ENCODE data around the gene GRHPR.
"Not testable (repeated sequence)": the region's sequence is repeated elsewhere in the genome, so short reads cannot be mapped to it uniquely, and the experiment has no call there.

Gene GRHPR

DNA sequence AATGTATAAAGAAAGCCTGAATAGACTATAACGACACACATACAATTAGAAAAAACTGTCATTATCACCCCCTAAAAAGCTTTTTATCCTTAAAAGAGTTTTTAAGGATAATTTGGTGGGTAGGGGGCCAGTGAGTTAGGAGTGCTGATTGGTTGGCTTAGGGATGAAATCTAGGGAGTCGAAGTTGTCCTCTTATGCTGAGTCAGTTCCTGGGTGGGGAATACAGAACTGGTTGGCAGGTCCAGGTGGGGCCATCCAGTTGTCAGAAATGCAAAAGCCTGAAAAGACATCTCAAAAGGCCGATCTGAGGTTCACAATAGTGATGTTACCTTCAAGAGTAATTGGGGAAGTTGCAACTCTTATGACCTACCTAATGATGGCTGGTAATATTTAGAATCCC lies 29.1 kb downstream of the GRHPR start:
- DNase-seq, result no peak

DNA sequence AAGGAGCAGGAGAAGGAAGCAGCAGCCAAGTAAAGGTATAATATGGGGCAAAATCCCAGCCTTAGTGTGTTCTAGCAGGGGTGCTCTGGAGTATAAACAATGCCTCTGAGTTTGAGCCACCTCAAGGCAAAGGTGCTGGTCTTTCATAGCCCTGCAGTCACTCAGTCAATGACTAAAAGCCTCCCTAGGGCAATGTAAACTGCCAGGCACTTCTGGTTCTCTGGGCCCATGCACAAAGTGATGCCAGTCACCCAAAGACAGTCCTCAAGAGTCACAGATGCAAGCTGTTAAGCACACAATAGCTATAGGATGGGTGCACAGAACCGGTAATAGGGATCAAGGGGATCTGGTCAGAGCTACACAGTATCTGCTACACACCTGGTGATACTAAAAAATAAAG lies 30.1 kb downstream of the GRHPR start:
- no peak for DNase-seq

- DNase-seq, result no peak
Observed at GRCh38 chr9:37453827-37454226, 31.3 kb downstream of the GRHPR start.

DNA sequence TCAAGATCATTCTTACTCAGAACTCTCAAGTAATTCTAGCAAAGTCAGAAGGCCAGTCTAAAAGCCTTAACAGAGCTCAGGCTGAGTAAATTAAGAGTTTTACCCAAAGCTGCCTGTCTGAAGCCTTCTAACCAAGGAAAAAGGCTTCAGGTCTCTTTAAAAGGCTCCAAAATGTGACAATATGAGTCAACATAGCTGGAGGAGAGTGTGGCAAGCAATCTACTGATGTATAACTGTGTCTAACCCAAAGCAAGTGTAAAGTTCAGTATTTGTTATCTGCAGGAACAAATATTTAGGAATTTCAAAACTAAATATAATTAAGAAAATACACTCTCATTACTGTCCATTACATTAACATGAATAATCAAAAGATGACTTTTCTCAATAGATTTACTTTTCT lies 31.7 kb downstream of the GRHPR start:
- DNase-seq, result no peak

GRCh38 chr9:37455884-37456647 lies 33.6 kb downstream of the GRHPR start:
- DNase-seq, result no peak

- no peak for DNase-seq
Observed at GRCh38 chr9:37456817-37457216, 34.3 kb downstream of the GRHPR start.

DNA sequence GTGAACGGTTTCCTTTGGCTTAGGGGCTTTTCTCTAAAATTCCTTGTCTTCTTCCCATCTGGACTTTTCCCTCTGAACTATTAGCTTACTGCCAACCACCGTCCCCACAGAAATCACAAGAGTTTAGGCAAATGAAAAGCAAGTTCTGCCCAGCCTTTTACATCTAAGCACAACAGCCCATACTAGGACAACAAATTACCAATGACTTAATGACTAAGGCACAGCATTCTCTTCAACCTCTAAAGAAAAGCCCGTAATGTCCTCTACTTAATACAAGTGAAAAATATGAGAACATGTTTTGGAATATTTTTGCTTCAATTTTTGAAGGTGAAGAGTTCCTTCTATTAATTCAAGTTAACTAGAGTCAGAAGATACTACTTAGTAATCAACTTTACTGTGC lies 41.5 kb downstream of the GRHPR start:
- DNase-seq, result no peak

DNA sequence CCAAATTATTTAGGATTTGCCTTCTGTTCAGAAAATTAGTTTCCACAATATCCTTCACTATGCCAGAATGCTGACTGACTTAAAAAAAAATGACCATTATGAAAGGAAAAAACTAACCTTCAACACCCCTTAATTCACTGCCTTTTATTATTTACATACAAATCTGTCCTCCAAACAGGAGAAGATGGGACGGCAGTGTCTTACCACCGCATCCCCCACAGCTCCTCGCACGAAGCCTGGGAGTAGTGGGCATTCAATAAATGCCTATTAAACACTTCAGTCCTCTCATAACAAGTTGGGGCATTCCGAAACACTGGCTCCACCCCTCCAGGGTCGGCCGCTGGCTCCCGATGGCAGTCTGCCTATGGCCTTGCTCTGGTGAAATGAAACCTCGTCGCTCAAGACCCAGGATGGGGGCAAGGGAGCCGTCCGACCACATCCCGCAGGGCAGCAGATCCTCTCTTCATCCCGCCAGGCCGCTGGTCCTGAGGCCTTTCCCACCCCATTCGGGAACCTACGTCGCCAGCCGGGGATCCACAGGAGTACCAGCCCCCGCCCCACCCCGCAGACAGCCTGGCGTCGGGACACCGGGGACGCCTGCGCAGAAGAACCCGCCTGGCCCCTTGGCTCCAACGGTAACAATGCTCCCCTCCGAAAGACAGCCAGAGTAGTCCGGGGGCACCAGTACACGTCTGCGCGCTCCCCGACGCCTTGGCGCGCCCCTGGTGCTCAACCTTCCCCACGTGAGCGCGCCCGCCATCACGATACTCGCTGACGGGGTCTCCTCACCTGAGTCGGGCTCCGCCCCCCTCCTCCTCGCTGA lies 42.1 kb downstream of the GRHPR start:
- DNase-seq, result peak; percentile 54

GRCh38 chr9:37465249-37466036 lies 42.9 kb downstream of the GRHPR start, which contains the start of gene ZBTB5:
ZBTB5 (minus strand) TSS chr9:37465450; CDS start chr9:37442551, 22,899 bp downstream.
- peak; percentile 99 for DNase-seq

- DNase-seq, result peak; percentile 39
Observed at GRCh38 chr9:37466037-37466709, 43.7 kb downstream of the GRHPR start.

DNA sequence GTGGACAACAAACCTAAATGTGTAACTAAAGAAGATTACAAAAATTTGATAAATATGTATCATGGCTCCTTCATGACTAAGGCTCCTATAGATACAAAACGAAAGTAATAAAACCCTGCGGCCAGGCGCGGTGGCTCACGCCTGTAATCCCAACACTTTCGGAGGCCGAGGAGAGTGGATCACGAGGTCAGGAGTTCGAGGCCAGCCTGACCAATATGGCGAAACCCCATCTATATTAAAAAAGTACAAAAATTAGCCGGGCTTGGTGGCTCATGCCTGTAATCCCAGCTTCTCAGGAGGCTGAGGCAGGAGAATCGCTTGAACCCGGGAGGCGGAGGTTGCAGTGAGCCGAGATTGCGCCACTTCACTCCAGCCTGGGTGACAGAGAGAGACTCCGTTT lies 45.0 kb downstream of the GRHPR start:
- DNase-seq, result not testable (repeated sequence)

GRCh38 chr9:37468620-37469019 lies 46.1 kb downstream of the GRHPR start:
- no peak for DNase-seq

GRCh38 chr9:37471942-37472684 lies 49.6 kb downstream of the GRHPR start:
- peak; percentile 63 for DNase-seq

GRCh38 chr9:37473982-37474381 lies 51.5 kb downstream of the GRHPR start:
- not testable (repeated sequence) for DNase-seq

DNA sequence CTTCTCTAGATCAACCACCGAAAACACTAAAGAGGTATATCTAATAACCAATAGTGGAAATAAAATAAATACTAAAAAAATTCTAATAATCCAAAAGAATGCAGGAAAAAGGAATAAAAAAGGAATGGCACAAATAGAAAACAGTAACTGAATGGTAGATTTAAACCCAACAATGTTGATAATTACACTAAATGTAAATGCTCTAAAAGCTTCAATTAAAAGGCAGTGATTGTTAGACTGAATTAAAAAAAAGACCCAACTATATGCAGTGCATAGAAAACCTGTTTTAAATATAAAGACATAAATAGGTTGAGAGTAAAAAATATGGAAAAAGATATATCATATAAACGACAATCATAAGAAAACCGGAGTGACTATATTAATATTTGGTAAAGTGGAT lies 51.9 kb downstream of the GRHPR start:
- DNase-seq, result no peak

DNA sequence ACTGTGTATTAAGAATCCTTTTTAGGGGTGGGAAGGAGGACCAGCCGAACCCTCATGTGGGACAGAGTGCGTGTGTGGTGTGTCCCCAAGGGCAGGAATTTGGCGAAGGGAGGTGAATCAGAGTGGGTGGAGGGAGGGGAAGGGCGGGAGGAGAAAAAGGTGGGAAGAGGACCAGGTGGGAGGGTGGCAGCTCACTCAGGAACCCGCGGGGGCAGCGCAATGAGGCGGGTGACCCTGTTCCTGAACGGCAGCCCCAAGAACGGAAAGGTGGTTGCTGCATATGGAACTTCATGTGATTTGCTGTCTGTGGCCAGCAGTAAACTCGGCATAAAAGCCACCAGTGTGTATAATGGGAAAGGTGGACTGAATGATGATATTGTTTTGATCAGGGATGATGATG lies 54.4 kb downstream of the GRHPR start:
- DNase-seq, result no peak

DNA sequence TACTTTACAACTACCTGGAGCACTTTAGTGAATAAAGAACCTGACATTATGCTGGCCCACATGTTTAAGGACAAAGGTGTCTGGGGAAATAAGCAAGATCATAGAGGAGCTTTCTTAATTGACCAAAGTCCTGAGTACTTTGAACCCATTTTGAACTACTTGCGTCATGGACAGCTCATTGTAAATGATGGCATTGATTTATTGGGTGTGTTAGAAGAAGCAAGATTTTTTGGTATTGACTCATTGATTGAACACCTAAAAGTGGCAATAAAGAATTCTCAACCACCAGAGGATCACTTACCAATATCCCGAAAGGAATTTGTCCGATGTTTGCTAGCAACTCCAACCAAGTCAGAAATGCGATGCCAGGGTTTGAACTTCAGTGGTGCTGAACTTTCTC lies 54.9 kb downstream of the GRHPR start:
- DNase-seq, result not testable (repeated sequence)

GRCh38 chr9:37477987-37478619 lies 55.6 kb downstream of the GRHPR start:
- DNase-seq, result not testable (repeated sequence)

- no peak for DNase-seq
Observed at GRCh38 chr9:37480759-37481158, 58.3 kb downstream of the GRHPR start.

DNA sequence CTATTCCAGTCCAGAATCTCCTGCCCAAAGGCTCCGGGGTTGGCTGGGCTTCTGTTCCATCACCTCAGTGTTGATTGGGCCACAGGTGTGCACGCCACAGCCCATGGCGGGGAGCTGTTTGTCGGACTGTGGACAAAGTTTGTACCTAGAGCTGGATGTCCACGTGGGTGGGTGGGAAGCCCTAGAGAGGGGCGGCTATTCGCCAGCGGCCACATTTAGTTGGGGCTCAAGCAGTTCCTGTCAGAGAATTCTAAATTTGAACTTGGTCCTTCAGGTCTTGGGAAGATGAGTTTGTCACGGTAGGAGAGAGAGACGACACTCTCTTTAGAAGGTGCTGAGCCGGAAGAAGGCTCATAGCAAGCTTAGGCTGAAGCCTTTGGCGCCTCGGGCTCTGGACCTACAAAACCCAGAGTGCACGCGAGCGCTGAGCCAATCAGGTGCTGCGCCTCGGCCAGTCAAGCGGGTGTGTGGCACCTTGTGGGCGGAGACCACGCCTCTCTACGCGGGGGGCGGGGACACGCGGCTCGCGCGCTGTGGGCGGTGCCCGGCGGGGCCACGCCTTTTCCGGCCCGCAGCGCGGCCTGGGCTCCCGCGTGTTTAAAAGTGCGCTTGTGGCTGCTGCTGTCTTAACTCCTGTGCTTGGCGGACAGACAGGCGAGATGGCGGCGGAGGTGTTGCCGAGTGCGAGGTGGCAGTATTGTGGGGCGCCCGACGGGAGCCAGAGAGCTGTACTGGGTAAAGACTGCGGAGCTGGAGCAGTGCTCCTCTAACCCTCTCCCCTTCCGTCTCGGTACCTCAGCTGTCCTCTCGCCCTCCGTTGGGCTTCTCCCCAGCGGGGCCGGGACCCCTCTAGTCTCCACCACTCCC lies 63.1 kb downstream of the GRHPR start, which contains the start of gene POLR1E:
TSS of gene POLR1E (plus strand) at position 560 of the 867 bp plus-strand sequence. CDS start at position 660, 100 bp downstream.
- DNase-seq, result peak; percentile 71

Measured in amniotic stem cell (primary cell).